Epidermal melanocyte (primary cell): ENCODE measurements around the gene SERTAD2.

Experiments
- DNase-seq: peaks from one replicate; pipeline ENCODE4 v3.0.0; 2011; ENCODE audit warnings: low spot score; ENCODE audit not compliant: insufficient read length

SERTAD2 gene

DNA sequence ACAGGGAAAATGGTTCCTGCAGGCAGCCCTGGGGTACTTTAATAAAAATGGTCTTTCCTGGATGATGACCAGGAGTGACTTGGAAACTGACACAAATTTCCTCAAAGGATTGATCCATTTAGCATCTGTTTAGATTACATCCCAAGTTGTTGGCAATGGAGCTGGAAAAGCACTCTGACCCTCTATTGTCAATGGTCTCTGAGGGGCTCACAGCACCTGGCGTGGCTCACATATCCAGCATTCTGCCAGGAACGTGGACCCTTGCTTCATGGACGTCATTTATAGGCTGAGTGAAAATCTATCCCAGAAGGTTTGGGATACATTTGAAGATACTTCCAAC lies 43.8 kb downstream of the SERTAD2 start:
- no peak for DNase-seq

DNA sequence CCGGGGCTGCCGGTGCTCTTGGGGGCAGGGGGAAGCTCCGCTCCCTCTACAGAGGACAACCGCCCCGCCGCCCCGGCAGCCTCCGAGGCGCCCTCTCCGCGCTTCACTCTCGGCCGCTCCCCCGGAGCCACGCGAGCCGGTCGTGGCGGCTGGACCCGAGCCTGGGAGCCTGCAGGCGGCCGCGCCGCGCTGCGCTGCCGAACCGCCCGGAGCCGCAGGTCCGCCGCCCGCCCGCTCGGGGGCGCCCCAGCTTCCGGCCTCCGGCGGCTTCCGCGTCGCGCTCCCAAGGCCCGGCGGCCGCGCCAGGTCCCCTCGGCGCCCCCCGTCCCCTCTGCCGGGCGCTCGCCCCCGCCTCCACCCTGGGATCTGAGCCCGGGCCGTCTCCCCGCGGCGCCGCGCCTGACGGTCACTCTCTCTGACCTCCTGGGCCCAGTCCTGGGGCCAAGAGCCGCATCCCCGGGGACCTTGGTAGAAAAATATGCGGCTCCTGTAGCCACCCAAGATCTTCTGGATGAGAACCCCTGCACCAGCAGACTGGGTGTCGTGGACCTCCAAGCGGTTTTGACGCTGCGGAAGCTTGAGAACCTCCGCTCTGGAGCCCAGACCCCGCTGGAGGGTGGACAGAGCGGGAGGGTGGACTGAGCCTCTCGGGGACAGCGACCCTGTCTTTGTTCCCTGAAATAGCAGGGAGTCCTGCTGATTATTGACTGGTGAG lies 44.3 kb downstream of the SERTAD2 start:
- peak; percentile 42 for DNase-seq

DNA sequence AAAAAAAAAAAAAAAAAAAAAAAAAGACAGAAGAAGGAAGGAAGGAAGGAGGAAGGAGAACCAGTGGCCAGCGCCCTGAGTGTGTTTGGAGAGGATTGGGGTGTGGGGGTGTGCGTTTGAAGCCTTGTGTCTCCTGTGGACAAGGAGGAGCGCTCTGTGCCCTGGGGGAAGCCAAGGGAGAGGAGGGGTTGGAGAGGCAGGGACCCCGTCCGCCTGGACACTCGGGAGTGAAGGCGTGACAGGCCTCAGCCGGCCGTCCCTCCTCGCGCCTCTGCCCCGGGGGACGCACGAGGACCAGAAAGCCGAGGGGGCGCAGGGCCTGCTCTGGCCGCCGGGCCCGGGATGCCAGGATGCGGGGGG lies 44.9 kb downstream of the SERTAD2 start:
- DNase-seq, result no peak

DNA sequence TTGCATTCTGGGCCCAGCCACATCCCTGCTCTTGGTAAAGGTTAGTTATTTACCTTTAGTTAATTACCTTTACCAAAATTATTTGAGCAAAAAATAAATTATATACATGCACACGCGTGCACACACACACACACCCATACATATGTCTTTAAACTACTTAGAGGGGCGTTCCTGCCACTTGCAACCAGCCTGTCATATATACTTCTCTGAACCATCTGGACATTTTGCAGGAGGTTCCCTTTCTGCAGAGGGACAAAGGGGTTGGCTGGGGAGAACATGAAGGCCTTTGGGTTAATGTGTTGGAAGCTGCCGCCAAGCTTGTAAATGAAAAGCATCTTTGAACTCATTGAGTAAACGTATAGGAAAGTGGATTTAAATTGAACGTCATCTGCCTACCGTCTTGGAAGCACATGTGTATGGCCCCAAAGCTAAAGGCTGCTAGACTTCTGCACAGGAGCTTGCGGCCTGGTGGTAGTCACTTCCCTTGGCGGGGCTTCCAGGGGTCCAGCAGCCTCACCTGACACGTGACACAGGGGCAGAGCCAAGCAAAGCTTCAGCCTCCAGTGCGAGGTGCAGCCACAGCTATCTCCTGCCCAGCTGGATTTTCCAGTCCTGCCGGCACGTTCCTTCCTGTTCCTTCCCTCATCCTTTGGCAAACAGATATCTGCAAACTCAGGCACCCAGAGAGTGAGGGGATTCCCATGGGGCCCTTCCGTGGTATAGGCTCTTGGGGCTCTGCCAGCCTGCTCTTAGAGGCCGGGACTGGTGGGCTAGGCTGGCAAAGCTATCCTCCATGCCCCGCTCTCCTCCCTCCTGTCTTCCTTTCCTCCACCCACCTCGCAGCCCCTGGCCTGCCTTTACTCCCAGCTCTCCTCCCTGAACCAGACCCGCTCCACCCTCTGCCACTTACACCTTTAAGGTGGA lies 46.1 kb downstream of the SERTAD2 start:
- no peak for DNase-seq

DNA sequence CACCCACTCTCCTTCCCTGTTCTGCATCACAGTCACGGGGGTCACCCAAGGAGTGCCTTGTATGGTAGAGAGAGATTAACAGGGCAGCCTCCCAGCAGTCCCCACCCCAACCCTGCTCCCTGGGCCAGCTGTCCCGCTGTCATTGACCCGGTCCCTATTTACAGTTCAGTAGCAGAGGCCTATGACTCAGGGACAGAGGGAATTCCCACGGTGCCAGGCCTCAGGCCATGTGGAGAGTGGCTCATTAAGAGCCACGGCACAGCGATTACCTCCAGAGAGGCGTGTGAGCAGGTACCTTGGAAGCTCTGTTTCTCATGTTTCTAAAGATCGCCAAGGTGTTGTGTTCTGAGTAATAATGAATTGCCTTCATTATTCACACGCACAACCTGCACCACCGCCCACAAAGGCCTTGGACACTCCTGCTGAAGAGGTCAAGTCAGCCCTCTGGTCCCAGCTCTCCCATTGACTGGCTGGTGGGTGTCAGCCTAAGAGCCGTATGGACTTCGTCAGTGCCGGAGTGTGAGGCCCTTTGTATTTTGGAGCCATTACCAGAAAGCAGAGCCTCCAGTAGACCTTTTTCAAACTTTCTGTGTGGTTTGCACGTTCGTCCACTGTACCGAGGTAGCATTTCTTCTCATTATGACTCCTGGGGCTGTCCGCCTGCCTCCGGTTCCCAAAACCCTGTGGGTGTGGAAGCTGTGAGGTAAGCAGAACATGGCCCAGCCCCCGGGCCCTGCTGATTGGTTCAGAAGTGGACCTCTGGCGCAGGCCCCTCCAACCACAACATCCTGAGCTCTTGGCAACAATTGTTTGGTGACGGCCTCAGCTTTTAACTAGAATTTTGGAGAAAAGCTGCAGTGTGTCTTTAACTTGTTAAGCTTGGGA lies 47.0 kb downstream of the SERTAD2 start:
- peak; percentile 43 for DNase-seq

DNA sequence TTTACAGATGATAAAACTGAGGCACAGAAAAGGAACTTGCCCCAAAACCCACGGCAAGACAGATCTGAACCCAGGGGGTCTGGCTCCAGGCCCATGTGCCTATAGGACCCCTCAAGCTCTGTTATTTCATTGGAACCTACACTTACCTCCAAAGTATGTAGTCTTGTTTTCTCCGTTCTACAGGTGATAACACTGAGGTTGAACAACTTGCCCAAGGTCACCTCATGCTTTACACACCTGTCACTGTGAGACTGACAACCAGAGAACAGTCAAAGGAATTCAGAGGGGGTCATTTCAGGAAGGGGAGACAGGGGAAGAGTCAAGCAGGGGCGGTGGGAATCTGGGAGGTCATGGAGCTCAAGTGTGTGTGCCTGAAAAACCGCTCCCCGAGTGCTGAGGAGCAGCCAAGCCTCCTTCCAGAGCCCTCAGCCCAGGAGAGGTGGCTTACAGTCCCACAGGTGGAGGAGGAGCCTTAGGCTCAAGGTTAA lies 47.7 kb downstream of the SERTAD2 start:
- no peak for DNase-seq

DNA sequence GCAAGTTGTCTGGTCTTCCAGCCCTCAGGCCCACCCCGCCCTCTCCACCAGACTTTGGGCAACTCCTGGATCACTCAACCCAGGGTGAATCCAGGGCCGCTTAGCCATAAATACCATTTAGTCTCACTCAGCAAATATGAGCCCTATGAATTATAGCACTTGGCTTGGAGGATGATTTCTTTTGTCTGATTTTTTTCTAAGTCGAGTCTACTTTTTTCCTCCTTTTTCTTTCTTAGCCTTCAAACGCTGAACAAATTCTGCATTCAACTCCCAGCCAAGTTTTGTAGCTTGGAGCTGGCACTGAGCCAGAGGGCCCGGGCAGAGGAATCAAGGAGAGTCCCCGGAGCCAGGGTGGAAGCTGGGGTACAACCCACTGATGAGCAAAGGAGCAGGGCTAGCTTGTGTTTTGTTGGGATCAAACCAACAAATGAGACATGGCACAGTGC lies 48.7 kb downstream of the SERTAD2 start:
- DNase-seq, result peak; percentile 45

DNA sequence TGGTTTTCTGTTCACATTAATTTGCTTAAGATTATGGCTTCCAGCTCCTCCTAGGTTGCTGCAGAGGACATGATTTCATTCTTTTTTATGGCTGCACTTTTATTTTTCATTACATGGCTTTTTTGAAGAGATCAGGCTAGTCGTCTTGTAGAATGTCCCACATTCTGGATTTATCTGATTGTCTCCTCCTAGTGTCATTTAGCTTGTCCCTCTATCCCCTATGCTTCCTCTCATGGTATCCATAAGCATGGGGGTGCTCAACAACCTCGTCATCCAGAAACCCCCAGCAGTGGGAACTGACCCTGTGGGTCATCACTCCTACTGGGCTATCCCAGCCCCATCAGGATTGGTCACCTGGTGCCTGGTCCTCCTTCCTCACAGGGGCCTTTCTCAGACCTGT lies 49.6 kb downstream of the SERTAD2 start:
- no peak for DNase-seq

DNA sequence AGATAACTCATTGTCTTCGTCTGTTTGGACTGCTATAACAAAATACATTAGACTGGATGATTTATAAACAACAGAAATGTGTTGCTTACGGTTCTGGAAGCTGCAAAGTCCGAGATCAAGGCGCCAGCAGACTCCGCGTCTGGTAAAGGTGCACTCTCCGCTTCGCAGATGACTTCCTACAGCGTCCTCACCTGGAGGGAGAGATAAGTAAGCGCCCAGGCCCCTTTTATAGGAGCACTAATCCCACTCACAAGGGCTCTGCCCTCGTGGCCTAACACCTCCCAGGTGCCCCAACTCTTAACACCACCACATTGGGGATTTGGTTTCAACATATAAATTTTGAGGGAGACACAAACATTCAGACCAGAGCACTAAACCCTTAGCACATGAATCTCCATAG lies 51.3 kb downstream of the SERTAD2 start:
- DNase-seq, result no peak

DNA sequence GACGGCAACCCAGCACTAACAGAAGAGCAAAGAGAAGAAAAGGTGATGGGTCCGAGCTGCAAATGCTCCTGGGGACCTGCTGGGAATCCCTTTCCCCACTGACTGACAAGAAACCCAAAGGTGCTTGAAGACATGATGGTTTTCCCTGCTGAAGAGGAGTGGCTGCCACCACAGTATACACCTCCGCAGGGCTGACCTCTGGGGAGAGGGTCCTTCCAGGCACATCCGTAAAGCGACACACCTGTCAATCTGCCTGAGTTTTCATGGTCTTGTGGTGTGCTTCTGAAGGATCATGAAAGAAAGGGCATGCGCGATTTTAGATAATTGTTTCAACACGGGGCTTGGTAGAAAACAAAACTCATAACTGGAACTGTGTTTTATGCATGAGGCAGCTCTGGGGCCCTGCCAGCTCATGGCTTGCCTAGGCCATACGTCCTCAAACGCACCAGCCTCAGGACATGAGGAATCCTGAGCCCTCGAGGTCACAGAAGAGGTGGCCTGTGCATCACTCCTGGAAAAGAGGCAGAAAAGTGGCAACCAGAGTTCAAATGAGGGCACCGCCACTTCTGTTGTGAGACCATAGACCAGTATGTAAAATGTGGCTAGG lies 51.8 kb downstream of the SERTAD2 start:
- no peak for DNase-seq

DNA sequence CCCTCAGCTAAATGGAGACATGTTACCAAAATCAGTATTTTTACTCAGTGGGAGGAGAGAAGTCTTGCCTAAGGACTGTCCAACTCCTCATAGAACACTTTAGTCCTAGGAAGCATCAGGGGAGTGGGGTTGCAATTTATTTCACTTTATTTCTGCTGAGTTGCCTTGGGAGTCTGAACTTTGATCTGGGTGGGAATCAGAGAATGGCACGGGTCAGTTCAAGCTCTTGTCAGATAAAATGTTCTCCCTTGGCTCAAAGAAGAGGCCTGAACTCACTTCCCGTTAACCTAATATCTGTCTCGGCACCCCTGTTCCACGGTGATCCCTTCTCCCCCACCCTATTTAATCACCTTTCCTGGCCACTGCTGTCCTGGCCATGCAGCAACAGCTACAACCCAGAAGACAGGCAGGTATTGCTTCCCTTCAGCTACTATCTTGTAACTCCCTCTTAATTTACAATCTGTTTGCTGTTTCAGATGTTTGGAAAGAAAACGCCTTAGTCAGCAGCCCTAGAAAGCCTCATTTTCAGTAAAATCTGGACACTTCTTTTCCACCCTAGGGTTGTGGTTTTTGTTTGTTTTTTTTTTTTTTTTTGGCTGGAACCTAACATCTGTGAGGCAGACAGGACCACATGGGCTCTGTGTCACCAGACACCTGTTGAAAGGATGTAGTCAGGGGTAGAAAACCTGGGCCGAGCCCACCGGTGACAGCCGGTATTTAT lies 52.5 kb downstream of the SERTAD2 start:
- DNase-seq, result no peak

DNA sequence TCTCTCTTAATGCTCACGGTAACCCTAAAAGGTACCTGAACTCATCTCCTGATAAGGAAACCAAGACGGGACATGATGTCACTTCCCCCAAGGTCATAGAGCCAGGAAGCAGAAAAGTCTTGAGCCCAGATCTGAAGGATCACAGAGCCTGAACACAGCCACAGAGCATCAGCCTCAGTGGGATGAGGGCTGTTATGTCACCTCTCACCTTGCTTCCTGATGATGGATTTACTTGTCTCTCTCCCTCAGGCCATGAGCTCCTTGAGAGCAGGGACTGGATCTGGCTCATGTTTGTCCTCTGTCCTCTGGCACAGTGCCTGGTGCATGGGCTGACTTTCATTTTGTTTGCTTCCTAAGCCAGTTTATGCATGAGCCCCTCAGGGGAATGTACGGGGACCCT lies 54.2 kb downstream of the SERTAD2 start:
- no peak for DNase-seq

DNA sequence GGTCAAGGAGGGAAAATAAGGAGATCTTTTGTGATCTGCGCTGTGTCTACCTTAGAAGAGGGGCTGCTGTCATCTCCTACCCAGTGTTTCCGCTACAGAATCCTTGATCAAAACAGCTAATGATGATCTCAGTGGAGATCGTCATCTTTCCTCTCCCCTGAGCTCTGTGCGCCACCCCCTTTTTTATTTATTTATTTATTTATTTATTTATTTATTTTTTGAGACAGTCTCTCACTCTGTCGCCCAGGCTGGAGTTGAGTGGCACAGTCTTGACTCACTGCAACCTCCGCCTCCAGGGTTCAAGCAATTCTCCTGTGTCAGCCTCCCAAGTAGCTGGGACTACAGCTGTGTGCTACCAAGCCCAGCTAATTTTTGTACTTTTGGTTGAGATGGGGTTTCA lies 55.5 kb downstream of the SERTAD2 start:
- DNase-seq, result no peak

DNA sequence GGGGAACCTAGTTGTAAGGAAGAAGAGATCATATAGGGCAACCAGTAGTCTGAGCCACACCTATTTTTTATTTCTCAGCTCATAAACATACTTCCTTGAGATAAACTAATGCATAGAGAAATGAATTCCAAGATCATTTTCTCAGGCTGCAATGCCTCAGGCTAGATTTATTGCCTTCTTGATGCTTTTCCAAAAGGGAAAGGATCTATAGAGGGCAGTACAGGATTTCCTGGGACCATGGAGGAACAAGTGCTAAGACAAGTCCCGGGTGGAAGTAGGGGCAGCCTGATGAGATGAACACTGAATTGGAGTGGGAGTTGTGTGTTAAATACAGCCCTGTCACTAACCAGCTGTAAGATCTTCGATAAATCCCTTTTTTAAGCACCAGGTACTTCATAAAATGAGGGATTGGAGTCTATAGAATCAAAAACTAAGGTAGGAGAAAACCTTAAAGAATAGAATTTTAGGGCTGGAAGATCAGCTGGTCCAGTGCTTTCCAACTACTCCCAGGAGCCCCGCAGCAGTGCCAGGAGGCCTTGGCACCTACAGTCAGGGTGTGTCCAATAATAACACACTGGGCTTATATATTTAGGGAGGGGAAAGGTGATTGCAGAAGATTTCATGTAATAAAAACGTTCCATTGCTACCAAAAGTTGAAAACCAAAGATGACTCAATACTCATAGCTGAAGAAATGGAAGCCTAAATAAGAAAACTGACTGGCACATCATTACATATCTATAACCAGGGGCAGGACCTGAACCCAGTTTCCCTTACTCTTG lies 58.1 kb downstream of the SERTAD2 start:
- DNase-seq, result no peak

DNA sequence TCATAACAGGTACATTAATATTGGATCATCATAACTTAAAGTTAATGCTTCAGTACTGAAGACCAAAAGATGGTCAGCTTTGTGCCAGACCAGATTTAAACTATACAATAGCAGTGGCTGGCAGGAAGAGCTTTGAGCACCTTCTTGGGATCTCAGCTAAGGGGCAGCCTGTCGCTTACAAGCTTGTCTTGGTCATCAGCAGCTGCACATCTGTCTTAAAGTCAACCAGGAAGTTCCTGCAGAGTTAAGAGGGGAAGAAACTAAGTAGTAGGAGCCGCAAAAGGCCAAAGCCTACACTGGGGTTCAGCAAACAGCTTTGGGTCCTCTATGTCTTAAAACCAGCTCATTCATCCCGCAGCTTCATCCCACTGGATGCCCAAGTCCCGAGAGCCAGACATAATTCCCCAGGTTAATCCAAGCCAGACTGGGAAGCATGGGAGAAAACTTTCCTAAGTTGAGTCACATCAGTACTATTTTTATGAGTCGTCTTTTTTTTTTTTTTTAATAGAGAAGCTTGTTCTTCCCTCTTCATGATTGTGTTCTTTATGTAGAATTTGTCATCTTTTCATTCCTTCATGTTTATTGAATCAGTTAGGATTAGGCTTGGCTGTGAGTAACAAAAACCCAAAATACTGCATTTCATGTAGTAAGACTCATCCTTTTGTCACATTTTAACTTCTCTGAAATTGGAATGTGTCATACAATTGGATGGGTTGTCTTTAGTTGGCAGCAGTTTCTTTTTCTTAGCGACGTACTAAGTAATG lies 59.3 kb downstream of the SERTAD2 start:
- no peak for DNase-seq

DNA sequence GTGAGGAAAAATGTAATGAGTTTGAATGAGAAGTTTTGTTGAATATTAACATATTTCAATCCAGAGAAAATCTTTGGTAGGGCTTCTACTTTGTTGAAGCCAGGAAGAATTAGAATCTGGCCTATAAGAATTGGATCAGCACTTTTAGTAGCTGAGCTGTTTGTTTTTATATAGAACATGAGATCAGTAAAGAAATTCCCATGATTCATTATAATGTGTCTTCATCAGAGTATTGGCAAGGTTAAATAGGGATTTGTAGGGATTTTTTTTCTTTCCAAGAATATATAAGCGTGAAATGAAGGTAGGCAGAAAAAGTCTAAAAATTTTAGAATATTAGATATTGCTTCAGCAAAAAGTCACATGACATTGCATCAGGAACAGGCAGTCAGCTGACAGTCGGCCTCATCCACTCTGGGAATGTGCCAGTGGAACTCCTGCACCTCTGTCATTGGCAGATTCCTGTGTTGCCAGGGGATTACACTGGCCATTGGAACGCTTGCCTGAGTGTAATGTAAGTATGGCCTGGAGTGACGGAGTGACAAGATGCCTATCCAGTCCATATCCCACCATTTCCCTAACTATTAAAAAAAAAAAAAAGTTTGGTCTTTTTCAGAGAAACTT lies 60.6 kb downstream of the SERTAD2 start:
- DNase-seq, result no peak

DNA sequence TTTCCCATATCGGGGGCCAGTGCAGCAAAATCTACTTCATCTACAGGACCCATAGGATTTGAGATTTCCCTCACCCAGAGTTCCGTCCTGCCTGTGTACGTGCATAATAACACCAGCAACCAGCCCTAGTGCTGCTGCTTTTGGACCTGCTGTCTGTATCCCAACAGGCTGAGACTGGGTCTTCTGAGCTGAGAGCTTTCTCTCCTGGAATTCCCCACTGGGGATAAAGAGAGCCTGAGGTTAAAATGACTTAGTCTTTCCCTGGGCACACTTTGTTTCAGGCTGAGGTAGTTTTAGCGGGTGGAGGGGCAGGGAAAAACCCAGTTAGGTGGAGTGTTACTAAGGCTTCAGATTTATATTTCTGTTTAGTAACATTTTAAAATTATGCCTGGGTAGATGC lies 62.5 kb downstream of the SERTAD2 start:
- no peak for DNase-seq

DNA sequence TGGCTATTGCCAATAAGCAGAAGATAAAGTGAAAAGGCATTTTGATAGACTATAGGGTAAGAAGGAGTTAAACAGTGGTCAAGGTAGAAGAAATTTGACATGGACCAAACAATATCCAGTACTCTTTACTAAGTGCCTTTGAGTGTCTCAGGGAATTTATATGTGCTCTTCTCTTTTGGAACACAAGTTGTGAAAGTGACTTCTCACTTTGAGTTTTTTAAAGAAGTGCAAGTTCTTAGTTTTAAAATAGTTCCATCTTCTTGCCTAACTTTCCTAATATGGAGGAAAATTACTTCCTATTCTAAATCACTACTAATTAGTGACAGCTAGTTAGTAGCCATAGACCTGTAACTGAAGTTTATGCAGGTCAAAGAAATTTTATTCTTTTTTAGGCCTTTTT lies 66.2 kb downstream of the SERTAD2 start:
- DNase-seq, result no peak
